OCI-LY1 (cell line): ENCODE measurements around the gene GTSE1.

Experiments used
- H2AFZ ChIP-seq: fragments of 200-600 bp; sonication (generic), shearing (Covaris generic); 2 replicates; pipeline ENCODE4 v1.6.0; 2014; ENCODE audit warnings: antibody characterized with exemption, mild to moderate bottlenecking, low read length
- H3F3A ChIP-seq: fragments of 200-600 bp; sonication (generic), shearing (Covaris generic); 2 replicates; pipeline ENCODE4 v1.6.0; 2014; ENCODE audit warnings: mild to moderate bottlenecking, antibody characterized with exemption, low read length, moderate library complexity; ENCODE audit not compliant: insufficient read depth
- H3K27ac ChIP-seq: fragments of 200-600 bp; sonication (generic); 2 replicates; pipeline ENCODE4 v1.5.1; 2014; ENCODE audit warnings: low read length, mixed run types, mild to moderate bottlenecking, low read depth; ENCODE audit not compliant: poor library complexity, severe bottlenecking
- H3K27me3 ChIP-seq: fragments of 200-600 bp; sonication (generic); 2 replicates; pipeline ENCODE4 v1.6.0; 2014; ENCODE audit warnings: antibody characterized with exemption, mild to moderate bottlenecking, low read length, moderate library complexity; ENCODE audit not compliant: insufficient read depth
- H3K36me3 ChIP-seq: fragments of 200-600 bp; sonication (generic); 2 replicates; pipeline ENCODE4 v1.6.1; 2014; ENCODE audit warnings: mild to moderate bottlenecking, antibody characterized with exemption, low read length, moderate library complexity, mixed read lengths; ENCODE audit not compliant: insufficient read depth
- H3K4me1 ChIP-seq: fragments of 200-600 bp; sonication (generic); 2 replicates; pipeline ENCODE4 v1.5.1; 2014; ENCODE audit warnings: mild to moderate bottlenecking, low read length, moderate library complexity; ENCODE audit not compliant: insufficient read depth, severe bottlenecking
- H3K4me2 ChIP-seq: fragments of 200-600 bp; sonication (generic), shearing (Covaris generic); 2 replicates; pipeline ENCODE4 v1.6.1; 2014; ENCODE audit warnings: low read length
- H3K4me3 ChIP-seq: fragments of 200-600 bp; sonication (generic); 2 replicates; pipeline ENCODE4 v1.5.1; 2014; ENCODE audit warnings: low read length, low read depth, mild to moderate bottlenecking, mixed read lengths; ENCODE audit not compliant: poor library complexity, severe bottlenecking
- H3K79me2 ChIP-seq: fragments of 200-600 bp; shearing (Covaris generic); 2 replicates; pipeline ENCODE4 v1.6.1; 2016; ENCODE audit warnings: mixed run types, low read length, mixed read lengths; ENCODE audit not compliant: insufficient read depth
- H3K9ac ChIP-seq: fragments of 200-600 bp; sonication (generic), shearing (Covaris generic); 2 replicates; pipeline ENCODE4 v1.6.1; 2014; ENCODE audit warnings: mild to moderate bottlenecking, low read length, mixed read lengths
- H3K9me2 ChIP-seq: fragments of 200-600 bp; sonication (generic), shearing (Covaris generic); 2 replicates; pipeline ENCODE4 v1.6.1; 2014; ENCODE audit warnings: low read depth, mild to moderate bottlenecking, low read length, mixed read lengths
- H3K9me3 ChIP-seq: fragments of 200-600 bp; shearing (Covaris generic); 2 replicates; pipeline ENCODE4 v1.6.1; 2014; ENCODE audit warnings: low read length, mixed read lengths
- H4K20me1 ChIP-seq: fragments of 200-600 bp; sonication (generic), shearing (Covaris generic); 2 replicates; pipeline ENCODE4 v1.6.0; 2016; ENCODE audit warnings: mild to moderate bottlenecking, low read length; ENCODE audit not compliant: insufficient read depth
- CTCF ChIP-seq: fragments of 200-600 bp; sonication (generic), shearing (Covaris generic); IDR thresholded peaks from 2 replicates; pipeline ENCODE4 v1.5.1; 2017; ENCODE audit warnings: mild to moderate bottlenecking, antibody characterized with exemption, low read length, moderate library complexity, mixed read lengths
- EZH2 ChIP-seq: fragments of 200-600 bp; sonication (generic), shearing (Covaris generic); IDR thresholded peaks from 2 replicates; pipeline ENCODE4 v1.8.0; 2017; ENCODE audit warnings: borderline replicate concordance, mixed run types, mild to moderate bottlenecking, antibody characterized with exemption, low read length, moderate library complexity, mixed read lengths

GTSE1 gene

DNA sequence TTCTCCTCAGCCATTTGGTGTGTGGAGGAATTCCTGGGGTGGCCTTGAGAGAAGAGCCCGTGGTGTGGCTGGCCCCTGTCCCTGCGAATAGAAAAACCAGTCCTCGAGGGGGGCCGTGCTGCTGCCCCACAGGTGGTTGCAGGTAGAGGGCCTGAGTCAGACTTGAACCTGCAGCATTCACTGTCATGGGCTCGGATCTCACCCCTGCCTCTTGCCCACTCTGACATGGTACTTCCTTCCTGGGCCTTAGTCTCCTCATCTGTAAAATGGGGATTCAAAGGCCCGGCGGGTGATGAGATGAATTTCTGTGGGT is 58.3 kb downstream of the GTSE1 start:
- no peak overlapping the region for H3K4me3 ChIP-seq
- no peak overlapping the region for H2AFZ ChIP-seq
- no peaks in the 10 kb centered on the region for H4K20me1 ChIP-seq
- no peaks in the 10 kb centered on the region for H3K79me2 ChIP-seq
- H3F3A ChIP-seq: no peaks in the 10 kb centered on the region
- H3K27ac ChIP-seq: no peak overlapping the region
- peaks cover 11% of the 10 kb centered on the region for H3K4me1 ChIP-seq
- TF ChIP-seq CTCF: no peak
- TF ChIP-seq EZH2: no peak
- no peak overlapping the region for H3K9ac ChIP-seq
- H3K9me3 ChIP-seq: no peaks in the 10 kb centered on the region
- no peak overlapping the region for H3K4me2 ChIP-seq
- H3K36me3 ChIP-seq: peaks cover 81% of the 10 kb centered on the region
- H3K27me3 ChIP-seq: no peaks in the 10 kb centered on the region
- H3K9me2 ChIP-seq: no peaks in the 10 kb centered on the region

GRCh38 chr22:46355369-46355995 is 58.8 kb downstream of the GTSE1 start:
- Histone ChIP-seq H3K9me3 (no peaks in the 10 kb centered on the region), H3K79me2 (no peaks in the 10 kb centered on the region), H3K27ac (no peak overlapping the region), H3K27me3 (no peaks in the 10 kb centered on the region), H4K20me1 (no peaks in the 10 kb centered on the region), H3F3A (no peaks in the 10 kb centered on the region), H3K9me2 (no peaks in the 10 kb centered on the region), H3K4me2 (no peak overlapping the region), H3K4me1 (peaks cover 11% of the 10 kb centered on the region), H3K4me3 (no peak overlapping the region), H3K9ac (no peak overlapping the region), H3K36me3 (peaks cover 75% of the 10 kb centered on the region), H2AFZ (no peak overlapping the region)
- TF ChIP-seq CTCF (peak; percentile 91), EZH2 (no peak)

DNA sequence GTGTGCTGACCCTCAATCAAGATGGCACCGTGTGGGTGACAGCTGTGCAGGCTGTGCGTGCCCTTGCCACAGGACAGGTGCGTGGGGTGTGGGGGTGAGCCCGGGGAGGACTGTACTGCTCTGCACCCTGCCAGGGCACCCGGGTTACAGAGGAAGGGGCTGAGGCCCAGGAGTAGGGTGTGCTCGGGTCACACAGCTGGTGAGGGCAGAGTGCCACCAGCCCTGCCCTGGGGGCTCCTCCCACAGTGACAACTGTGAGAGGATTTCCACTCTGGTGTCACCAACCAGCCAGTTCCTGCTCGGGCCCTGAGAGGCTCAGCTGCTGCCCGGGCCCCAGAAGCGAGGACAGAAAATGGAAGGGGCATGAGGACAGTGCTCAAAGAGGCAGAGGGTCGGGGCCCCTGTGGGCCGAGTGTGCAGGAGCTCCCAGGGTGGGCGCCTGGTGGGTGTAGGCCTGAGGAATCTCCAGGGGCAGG is 59.4 kb downstream of the GTSE1 start:
- H4K20me1 ChIP-seq: no peaks in the 10 kb centered on the region

More for the DNA sequence above, 59.4 kb downstream of the GTSE1 start:
- H3F3A ChIP-seq: no peaks in the 10 kb centered on the region
- TF ChIP-seq EZH2 (no peak), CTCF (no peak)
- no peaks in the 10 kb centered on the region for H3K79me2 ChIP-seq
- no peaks in the 10 kb centered on the region for H3K27me3 ChIP-seq
- no peak overlapping the region for H2AFZ ChIP-seq
- H3K9ac ChIP-seq: no peak overlapping the region
- H3K36me3 ChIP-seq: peaks cover 70% of the 10 kb centered on the region
- peaks cover 11% of the 10 kb centered on the region for H3K4me1 ChIP-seq
- H3K4me3 ChIP-seq: no peak overlapping the region
- H3K9me2 ChIP-seq: no peaks in the 10 kb centered on the region
- H3K27ac ChIP-seq: no peak overlapping the region
- no peak overlapping the region for H3K4me2 ChIP-seq
- no peaks in the 10 kb centered on the region for H3K9me3 ChIP-seq
